CD14-positive monocyte (primary cell): ENCODE data around the gene KRTAP4-16. TPM values are rescaled to one million over a fixed set of nuclear protein-coding genes. Genes with fewer than 3 reads are reported as not detected.
"Not testable (repeated sequence)": the region's sequence is repeated elsewhere in the genome, so short reads cannot be mapped to it uniquely, and the experiment has no call there.

Experiments used
- DNase-seq, 3 donors: peaks; one replicate each; pipeline ENCODE4 v3.0.0-alpha.2; 2011 to 2022
- H2AFZ ChIP-seq: 2 replicates; pipeline ENCODE4 v1.6.0; 2012; ENCODE audit warnings: mild to moderate bottlenecking, low read depth, low read length, inconsistent platforms; ENCODE audit not compliant: insufficient read depth, poor library complexity, severe bottlenecking
- H3K27ac ChIP-seq, 2 donors: 1 replicate in 1 of 2; 2 replicates in 1 of 2; pipeline ENCODE4 v1.5.1; 2012 to 2013; ENCODE audit warnings: low read length in 2 of 2, control low read depth in 1 of 2, inconsistent platforms in 1 of 2, low read depth in 1 of 2, mild to moderate bottlenecking in 1 of 2
- H3K27me3 ChIP-seq, 2 donors: one replicate each; pipeline versions ENCODE4 v1.6.0 to v1.6.1; 2011 to 2013; ENCODE audit warnings: low read length in 2 of 2; ENCODE audit not compliant: control insufficient read depth in 2 of 2, insufficient read depth in 2 of 2
- H3K36me3 ChIP-seq, 2 donors: replicated peaks in 1 of 2; 1 replicate in 1 of 2; 2 replicates in 1 of 2; pipeline versions ENCODE4 v1.5.1 to v1.6.1; 2012 to 2013; ENCODE audit warnings: low read length in 2 of 2, control low read depth in 1 of 2, inconsistent platforms in 1 of 2, mild to moderate bottlenecking in 1 of 2; ENCODE audit not compliant: insufficient read depth in 2 of 2, control insufficient read depth in 1 of 2
- H3K4me1 ChIP-seq, 2 donors: 1 replicate in 1 of 2; 2 replicates in 1 of 2; pipeline versions ENCODE4 v1.5.1 to v1.6.1; 2012 to 2013; ENCODE audit warnings: low read length in 2 of 2, control low read depth in 1 of 2, inconsistent platforms in 1 of 2, mild to moderate bottlenecking in 1 of 2, moderate library complexity in 1 of 2; ENCODE audit not compliant: insufficient read depth in 2 of 2, control insufficient read depth in 1 of 2
- H3K4me2 ChIP-seq: replicated peaks from 2 replicates; pipeline ENCODE3; 2012; ENCODE audit warnings: low read length, moderate library complexity, mild to moderate bottlenecking; ENCODE audit not compliant: poor library complexity, severe bottlenecking; ENCODE audit errors: extremely low read depth
- H3K4me3 ChIP-seq, 3 experiments: fragments of 200-600 bp in 1 of 3; sonication (generic) in 1 of 3; replicated peaks in 1 of 3; 1 replicate in 2 of 3; 2 replicates in 1 of 3; pipeline ENCODE4 v1.5.1; 2011 to 2013; ENCODE audit warnings: low read length in 3 of 3, mild to moderate bottlenecking in 3 of 3, control low read depth in 2 of 3, low read depth in 2 of 3, inconsistent platforms in 1 of 3, moderate library complexity in 1 of 3
- H3K79me2 ChIP-seq: 2 replicates; pipeline ENCODE4 v1.6.0; 2012; ENCODE audit warnings: mild to moderate bottlenecking, control low read depth, inconsistent platforms, low read length, moderate library complexity; ENCODE audit not compliant: insufficient read depth
- H3K9ac ChIP-seq: 2 replicates; pipeline ENCODE4 v1.6.0; 2017; ENCODE audit warnings: low read length, mild to moderate bottlenecking; ENCODE audit not compliant: insufficient read depth, poor library complexity, severe bottlenecking
- H3K9me3 ChIP-seq, 2 donors: replicated peaks in 1 of 2; 1 replicate in 1 of 2; 2 replicates in 1 of 2; pipeline versions ENCODE4 v1.5.1 to v1.6.1; 2012 to 2013; ENCODE audit warnings: low read length in 2 of 2, control low read depth in 1 of 2; ENCODE audit not compliant: control insufficient read depth in 1 of 2, insufficient read depth in 1 of 2
- H4K20me1 ChIP-seq: 2 replicates; pipeline ENCODE4 v1.6.0; 2012; ENCODE audit warnings: mild to moderate bottlenecking, low read length, control low read depth, moderate library complexity; ENCODE audit not compliant: insufficient read depth
- H3K27ac Mint-ChIP-seq, 7 donors: one replicate each; pipeline ENCODE4 v1.8.0; 2020; ENCODE audit warnings: mild to moderate bottlenecking in 7 of 7, mixed read lengths in 7 of 7, moderate library complexity in 6 of 7, inconsistent platforms in 2 of 7
- H3K27me3 Mint-ChIP-seq, 3 donors: one replicate each; pipeline ENCODE4 v1.8.0; 2021 to 2022; ENCODE audit warnings: low read depth in 3 of 3, mild to moderate bottlenecking in 3 of 3, mixed read lengths in 3 of 3, moderate library complexity in 3 of 3, inconsistent platforms in 1 of 3
- H3K36me3 Mint-ChIP-seq, 2 donors: one replicate each; pipeline ENCODE4 v1.8.0; 2020; ENCODE audit warnings: mixed read lengths in 2 of 2, inconsistent platforms in 1 of 2, mild to moderate bottlenecking in 1 of 2
- H3K4me1 Mint-ChIP-seq: one replicate; pipeline ENCODE4 v1.8.0; 2020; ENCODE audit warnings: mild to moderate bottlenecking, mixed read lengths
- H3K4me3 Mint-ChIP-seq, 2 donors: one replicate each; pipeline ENCODE4 v1.8.0; 2020; ENCODE audit warnings: mild to moderate bottlenecking in 2 of 2, mixed read lengths in 2 of 2, moderate library complexity in 1 of 2
- H3K9me3 Mint-ChIP-seq, 7 donors: one replicate each; pipeline ENCODE4 v1.8.0; 2020 to 2022; ENCODE audit warnings: mixed read lengths in 7 of 7, mild to moderate bottlenecking in 6 of 7, moderate library complexity in 6 of 7, inconsistent platforms in 2 of 7
- CTCF ChIP-seq: fragments of 200-600 bp; IDR thresholded peaks from one replicate; pipeline ENCODE4 v1.8.0; 2022; ENCODE audit warnings: antibody characterized with exemption, mild to moderate bottlenecking
- WGBS: methylation state at CpG from one replicate; pipeline ENCODE4 v1.1.5; 2013; ENCODE audit warnings: missing lambda C conversion rate; ENCODE audit not compliant: insufficient coverage; 5-methylcytosine and 5-hydroxymethylcytosine counted together
- intact Hi-C, 2 donors: fragments of 100-400 bp; cut with micrococcal nuclease; formaldehyde crosslinking; loops; one replicate each; pipeline versions ENCODE4 v1.15.0 to v1.15.1; 2023
- polyA plus RNA-seq, 3 donors: library from polyadenylated mRNA; depleted of rRNA in 1 of 3; unstranded in 2 of 3; stranded (reverse) in 1 of 3; fragments of 300-500 nt in 2 of 3; fragments of >200 nt in 1 of 3; fragmentation: Illumina TruSeq in 2 of 3; gene quantifications; 1 replicate in 2 of 3; 2 replicates in 1 of 3; pipeline ENCODE4 v1.2.3, GENCODE V29; 2012 to 2021

The KRTAP4-16 gene
- polyA plus RNA-seq, 3 donors, result not detected

- no peak overlapping the region for H2AFZ ChIP-seq
- H3K9me3 Mint-ChIP-seq, result peaks cover 0 to 3% (median 0%) of the 10 kb centered on the region in 7 donors
- H4K20me1 ChIP-seq, result no peaks in the 10 kb centered on the region
- no peak overlapping the region for H3K9ac ChIP-seq
- no peak overlapping the region for H3K4me3 ChIP-seq
- H3K27me3 ChIP-seq, result no peaks in the 10 kb centered on the region
- H3K9me3 ChIP-seq, result no peaks in the 10 kb centered on the region
- peaks cover 5 to 13% of the 10 kb centered on the region in 2 donors for H3K4me1 ChIP-seq
- no peak for DNase-seq
- no CpG with 5 or more reads among the region's 1 CpG for WGBS
- H3K4me3 Mint-ChIP-seq, result no peak overlapping the region
- intact Hi-C loops, result no loop called here
- no peak overlapping the region for H3K4me2 ChIP-seq
- no peaks in the 10 kb centered on the region for H3K36me3 ChIP-seq
- H3K36me3 Mint-ChIP-seq, result no peaks in the 10 kb centered on the region
- TF ChIP-seq CTCF, result no peak
- no peak overlapping the region for H3K27ac Mint-ChIP-seq
- no peaks in the 10 kb centered on the region for H3K79me2 ChIP-seq
- no peak overlapping the region for H3K27ac ChIP-seq
- H3K4me1 Mint-ChIP-seq, result peaks cover 11% of the 10 kb centered on the region
- peaks cover 0 to 2% (median 1%) of the 10 kb centered on the region in 3 donors for H3K27me3 Mint-ChIP-seq
These were observed 1.9 kb upstream of the KRTAP4-16 start for GRCh38 chr17:41103896-41104295.

GRCh38 chr17:41099682-41100480 lies 2.1 kb downstream of the KRTAP4-16 start:
- H3K27me3 ChIP-seq, H2AFZ ChIP-seq, H3K36me3 ChIP-seq, H3K9ac ChIP-seq, H3K4me1 ChIP-seq, H3K4me1 Mint-ChIP-seq, H3K4me3 ChIP-seq, H3K4me2 ChIP-seq, intact Hi-C loops, H3K27me3 Mint-ChIP-seq, H4K20me1 ChIP-seq, H3K27ac ChIP-seq, H3K4me3 Mint-ChIP-seq, H3K9me3 ChIP-seq, H3K36me3 Mint-ChIP-seq, H3K27ac Mint-ChIP-seq, H3K79me2 ChIP-seq, DNase-seq, H3K9me3 Mint-ChIP-seq: not testable (repeated sequence)
- WGBS, result 0% methylated on average over 3 of the region's 7 CpGs
